Activated CD4-positive, alpha-beta T cell treated with anti-CD3 and anti-CD28 coated beads, Interleukin-2, Interleukin-4, amounts not matched to agents 100 ng/mL and 50 ng/mL, durations not matched to agents 16 hours and 8 hours (primary cell): Measurements from ENCODE around the gene NUDT14.

Source experiments
- DNase-seq: peaks from one replicate; pipeline ENCODE4 v3.0.0-alpha.2; 2020; ENCODE audit warnings: low spot score

NUDT14 gene

DNA sequence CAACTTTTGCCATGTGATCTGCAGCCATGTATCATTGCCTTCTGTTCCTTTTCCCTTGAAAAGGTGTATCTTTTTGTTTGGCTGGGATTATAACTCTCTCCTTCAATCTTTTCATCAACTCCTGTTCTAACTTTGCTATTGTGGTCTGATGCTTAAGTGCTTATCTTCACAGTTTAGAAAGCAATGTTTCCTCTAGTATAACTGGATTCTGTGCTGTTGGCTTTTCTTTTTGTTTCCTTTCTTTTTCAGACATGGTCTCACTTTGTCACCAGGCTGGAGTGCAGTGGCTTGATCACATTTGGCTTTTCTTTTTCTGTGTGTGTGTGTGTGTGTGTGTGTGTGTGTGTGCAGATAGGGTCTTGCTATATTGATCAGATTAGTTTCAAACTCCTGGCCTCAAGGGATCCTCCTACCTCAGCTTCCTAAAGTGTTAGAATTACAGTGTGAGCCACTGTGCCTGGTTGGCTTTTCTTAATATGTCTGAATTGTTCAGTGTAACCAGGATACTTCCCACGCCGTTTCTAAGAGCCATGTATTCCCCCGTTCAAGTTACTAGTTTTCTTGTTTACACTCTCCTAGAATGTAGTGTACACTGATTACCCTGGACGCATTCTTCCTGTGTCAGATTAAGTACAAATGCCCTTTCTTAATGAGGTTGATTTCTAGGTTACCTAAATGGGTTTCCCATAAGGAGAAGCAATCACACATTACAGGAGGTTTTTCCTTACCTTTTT, 48.0 kb downstream of the NUDT14 start:
- no peak for DNase-seq

DNA sequence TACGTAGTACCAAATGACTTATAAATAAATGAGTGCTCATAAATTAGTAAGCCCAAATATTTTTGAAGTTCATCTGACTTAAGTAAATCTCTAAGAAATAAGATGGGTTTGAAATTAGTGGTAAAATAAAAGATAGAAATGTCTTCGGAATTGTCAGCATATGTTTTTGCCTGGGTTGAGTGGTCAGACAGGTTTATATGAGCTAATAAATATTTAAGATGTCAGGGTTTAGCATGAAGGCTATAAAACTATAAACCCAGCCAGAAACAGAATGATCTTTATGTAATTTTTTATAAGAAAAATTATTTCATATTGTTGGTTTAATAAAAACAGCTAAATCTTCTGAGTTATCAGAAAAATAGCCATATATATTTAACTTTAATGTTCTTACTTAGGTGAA, 49.9 kb downstream of the NUDT14 start:
- no peak for DNase-seq

DNA sequence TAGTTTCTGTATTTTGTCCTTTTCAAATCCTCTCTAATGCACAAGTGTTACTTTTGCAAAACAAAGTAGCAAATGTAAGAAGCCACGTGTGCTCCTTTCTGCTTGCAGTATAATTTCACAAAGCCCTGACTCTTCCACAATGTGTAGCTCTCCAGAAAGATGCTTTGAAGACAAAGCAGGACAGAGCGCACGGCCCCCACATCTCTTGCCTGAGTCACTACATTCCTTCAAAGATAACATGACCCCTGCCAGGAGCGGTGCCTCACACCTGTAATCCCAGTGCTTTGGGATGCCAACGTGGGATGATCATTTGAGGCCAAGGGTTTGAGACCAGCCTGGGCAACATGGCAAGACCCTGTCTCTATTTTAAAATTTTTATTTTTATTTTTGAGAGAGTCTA, 53.1 kb downstream of the NUDT14 start:
- no peak for DNase-seq

DNA sequence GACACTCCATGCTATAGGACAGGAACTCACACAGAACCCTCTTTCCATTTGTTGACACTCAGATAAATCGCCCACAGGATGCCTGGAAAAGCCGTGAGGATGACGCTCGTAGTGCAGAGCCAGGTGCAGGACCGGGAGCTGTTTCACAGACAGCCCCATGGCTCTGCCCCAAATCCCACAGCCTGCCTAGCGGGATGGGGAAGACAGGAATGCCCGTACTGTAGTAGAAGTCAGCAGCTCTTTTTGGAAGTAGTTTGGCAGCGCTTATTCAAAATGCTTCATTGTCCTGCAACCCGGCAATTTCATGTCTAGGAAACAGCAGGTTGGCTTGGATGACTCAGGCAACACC, 54.2 kb downstream of the NUDT14 start:
- DNase-seq = no peak

DNA sequence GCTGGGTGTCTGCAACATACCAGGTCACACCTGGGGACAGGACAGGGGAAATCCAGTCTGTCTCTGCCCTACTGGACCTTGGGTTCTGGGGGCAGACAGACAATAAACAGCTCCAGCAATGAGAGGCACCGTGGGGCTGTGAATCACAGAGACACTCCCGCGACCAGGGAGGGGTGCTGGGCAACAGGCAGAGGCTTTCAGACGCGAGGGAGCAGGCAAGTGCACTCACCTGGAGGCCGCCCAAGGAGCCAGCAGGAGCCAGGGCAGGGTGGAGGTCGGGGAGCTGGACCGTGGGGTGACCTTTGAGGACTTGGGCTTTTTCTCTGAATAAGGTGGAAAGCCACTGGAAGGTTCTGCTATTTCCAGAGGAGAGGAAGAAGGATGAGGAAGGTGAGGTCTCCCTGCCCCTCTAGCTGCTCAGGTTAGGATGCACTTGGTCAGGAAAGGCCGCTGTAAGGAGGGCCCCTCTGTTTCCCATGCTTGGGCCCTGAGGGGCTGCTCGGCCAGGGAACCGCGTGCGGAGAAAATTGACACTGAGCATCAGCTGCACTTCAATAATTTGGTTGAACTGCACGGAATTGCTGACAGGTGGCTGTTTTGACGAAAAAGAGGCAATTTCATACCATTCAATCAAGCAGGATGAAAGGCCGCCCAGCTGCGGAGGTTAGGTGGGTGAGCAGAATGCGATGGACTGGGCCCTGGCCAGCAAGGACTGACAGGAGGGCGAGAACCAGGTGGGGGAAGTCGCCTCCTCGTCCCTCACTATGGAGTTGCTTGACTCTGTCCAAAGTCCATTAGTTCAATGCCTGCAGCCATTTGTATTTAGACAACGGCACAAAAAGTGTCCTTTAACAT, 54.8 kb downstream of the NUDT14 start:
- DNase-seq = no peak

DNA sequence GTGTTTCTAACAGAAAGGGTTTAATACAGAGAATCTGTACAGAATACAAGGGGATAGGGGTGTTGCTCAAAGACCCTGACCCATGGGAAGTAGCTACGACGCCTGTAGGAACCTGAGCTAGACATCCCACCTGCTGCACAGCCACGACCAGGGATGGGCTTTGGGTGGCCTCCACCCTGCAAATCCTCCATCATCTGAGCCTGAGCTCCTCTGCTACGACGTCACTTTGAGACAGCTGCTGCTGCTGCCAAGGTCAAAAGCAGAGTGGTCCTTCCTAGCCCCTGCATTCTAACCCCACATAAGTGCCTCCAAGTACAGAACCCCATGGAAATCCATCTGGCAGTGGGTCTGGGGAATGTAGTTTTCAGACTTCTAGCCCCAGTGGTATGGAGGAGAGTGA, 56.3 kb downstream of the NUDT14 start:
- no peak for DNase-seq

DNA sequence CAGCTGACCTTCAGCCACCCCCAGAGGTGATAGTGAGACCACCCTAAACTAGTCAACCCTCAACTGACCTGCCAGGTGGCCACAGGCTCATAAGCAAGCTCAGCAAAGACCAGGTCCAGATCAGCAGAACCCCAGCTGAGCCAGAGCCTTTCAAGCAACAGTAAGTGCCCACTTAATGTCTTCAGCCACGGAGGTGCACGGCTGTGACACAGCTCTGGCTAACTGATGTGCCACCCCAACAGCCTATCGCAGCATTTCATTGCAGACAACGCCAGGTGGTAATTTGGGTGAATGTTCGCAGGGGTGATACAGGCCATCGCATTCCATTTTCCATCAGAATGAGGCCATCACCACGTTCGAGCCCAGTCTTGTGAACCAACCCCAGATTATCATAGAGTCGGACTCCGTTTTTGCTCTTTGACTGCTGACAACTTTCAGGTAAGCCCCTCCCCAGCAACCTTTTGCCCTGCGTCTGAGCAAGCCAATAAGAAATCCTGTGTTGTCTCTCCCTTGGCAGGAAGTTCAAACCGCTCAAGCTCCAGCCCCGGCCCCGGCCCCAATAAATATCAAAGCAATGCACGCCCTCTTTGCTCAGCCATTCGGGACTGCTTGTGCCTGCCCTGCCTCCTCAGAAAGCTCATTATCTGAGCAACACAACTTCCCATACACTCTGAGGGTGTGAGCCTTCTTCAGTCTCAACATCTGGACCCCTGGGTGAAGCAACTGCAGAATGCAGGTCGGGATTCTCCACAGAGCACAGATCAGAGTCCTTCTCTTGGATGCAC, 56.9 kb downstream of the NUDT14 start:
- DNase-seq = no peak

DNA sequence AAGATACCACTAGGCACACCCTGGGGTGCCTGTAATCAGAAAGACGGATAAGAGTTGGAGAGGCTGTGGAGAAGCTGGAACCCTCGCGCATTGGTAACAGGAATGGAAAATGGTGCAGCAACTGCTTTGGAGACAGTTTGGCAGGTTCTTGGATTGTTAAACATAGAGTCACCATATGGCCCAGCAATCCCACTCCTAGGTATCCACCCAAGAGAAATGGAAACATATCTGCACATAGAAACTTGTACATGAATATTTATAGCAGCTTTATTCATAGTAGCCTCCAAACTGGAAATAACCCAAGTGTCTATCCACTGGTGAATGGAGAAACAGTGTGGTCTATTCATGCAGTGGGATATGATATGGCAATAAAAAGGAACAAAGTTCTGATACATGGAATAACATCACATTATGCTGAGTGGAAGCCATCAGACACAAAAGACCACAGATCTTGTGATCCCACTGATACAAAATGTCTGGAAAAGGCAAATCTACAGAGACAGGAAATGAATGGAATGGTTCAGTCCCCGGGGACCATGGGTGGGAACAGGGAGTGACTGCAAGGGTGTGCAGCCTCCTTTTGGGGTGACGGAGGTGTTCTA, 57.9 kb downstream of the NUDT14 start:
- DNase-seq = no peak
